Measurements from ENCODE around the gene ALAS1.

ALAS1 gene

DNA sequence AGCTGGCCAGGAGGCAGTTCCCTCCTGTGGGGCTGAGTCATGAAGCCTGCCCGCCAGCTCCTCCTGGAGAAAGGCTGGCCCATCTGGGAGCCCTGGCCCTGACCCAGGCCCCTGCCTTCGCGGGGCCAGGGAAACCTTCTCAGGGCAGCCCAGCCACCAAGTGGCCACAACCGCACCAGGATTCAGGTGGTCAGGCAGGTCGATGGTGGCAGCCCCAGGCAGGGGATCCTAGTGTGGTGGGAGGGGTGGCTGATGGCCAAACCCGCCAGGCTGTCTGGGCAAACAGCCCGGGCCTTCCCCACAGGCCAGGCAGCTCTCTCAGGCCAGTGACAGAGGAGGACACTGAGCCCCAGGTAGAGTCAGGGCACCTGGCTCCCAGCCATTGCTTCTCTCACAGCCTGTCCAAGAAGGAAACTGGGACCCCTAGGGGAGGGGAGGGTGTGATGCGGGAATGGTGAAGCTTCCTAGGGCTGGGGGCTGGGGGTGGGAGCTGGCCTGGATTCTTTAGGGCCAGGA is 39.8 kb downstream of the ALAS1 start:
- no peak for DNase-seq

DNA sequence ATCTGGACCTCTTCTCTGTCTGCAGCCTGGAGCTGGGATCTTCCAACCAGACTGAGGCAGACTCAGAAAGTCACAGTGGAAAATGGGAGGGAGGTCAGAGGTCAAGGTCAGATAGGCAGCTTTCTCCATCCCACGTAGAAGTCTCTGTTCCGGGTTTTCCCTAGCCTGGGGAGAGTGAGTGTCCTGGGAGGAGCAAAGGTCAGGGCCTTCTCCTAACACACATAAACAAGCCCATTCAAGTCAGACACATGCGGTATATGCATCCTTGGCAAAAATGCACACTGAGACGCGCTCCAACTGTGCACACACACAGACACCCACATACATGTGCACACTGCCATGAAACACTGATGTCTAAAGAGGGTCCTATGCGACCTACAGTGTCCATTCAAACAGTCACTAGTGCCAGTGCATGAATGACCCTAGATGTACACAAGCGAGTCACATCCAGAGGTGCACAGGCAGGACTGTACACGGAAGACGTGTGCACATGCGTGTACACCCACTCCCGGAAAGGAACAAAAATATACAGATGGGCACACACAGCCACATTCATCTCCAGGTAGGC is 40.3 kb downstream of the ALAS1 start:
- DNase-seq: no peak

DNA sequence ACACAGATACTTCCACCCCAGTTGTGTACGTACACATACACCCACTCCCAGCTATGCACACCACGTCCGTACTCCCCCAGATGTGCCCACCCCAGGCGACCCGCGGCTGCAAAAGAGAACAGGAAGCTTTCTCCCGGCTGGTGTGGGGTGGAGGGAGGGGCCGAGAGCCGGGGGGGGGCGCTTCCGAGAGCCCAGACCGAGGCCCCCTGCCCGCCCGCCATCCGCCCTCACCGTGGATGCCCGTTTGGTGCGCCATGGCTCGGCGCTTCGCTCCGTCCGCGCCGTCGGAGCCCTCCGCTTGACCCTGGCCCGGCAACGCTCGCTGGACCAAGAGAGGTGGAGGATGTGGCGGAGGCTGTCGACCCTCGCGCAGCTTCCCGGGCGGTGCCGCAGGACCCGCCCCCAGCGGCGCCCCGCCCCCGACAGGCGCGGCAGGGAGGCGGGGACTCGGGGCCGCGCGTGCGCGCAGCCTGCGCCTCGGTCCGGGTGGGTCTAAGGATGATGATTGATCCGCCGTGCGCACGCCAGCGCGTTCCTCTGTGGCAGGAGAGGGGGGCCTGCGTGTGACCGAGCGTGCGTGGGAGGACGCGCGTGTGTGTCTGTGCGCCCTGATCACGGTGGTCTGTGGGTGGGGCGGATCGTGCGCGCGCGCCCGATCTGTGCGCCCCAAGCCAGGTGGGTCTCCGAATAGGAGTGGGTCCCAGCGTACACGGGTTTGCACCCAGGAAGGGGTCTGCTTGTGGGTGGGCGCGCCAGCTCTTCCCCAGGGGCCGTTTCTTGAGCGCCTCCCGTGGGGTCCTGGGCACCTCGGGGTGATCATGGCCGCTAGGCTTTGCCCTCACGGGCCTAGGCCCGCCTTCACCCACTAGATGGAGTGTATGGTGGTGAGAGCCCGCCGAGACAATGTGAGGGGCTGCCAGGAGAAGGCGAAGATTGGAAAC is 41.1 kb downstream of the ALAS1 start, which contains the start of gene TWF2:
Gene TWF2 (minus strand): TSS at position 398 of the 941 bp plus-strand sequence. CDS start 142 bp downstream, at position 256.
- DNase-seq: peak; percentile 42

- DNase-seq: no peak
Measured at GRCh38 chr3:52240059-52240885, 42.3 kb downstream of the ALAS1 start.

GRCh38 chr3:52240886-52241370 is 43.0 kb downstream of the ALAS1 start:
- no peak for DNase-seq

GRCh38 chr3:52242039-52242438 is 44.1 kb downstream of the ALAS1 start:
- no peak for DNase-seq

- no peak for DNase-seq
Measured at GRCh38 chr3:52243791-52244628, 46.0 kb downstream of the ALAS1 start.

GRCh38 chr3:52245322-52246263 is 47.6 kb downstream of the ALAS1 start, which contains the start of gene PPM1M:
Gene PPM1M, plus strand, starts transcription at chr3:52245759. Its CDS starts 66 bp downstream, at chr3:52245825.
- DNase-seq: no peak

- DNase-seq: no peak
Measured at GRCh38 chr3:52246264-52246620, 48.3 kb downstream of the ALAS1 start.

GRCh38 chr3:52246728-52247408 is 48.9 kb downstream of the ALAS1 start:
- no peak for DNase-seq

GRCh38 chr3:52247409-52248164 is 49.6 kb downstream of the ALAS1 start:
- DNase-seq: no peak

DNA sequence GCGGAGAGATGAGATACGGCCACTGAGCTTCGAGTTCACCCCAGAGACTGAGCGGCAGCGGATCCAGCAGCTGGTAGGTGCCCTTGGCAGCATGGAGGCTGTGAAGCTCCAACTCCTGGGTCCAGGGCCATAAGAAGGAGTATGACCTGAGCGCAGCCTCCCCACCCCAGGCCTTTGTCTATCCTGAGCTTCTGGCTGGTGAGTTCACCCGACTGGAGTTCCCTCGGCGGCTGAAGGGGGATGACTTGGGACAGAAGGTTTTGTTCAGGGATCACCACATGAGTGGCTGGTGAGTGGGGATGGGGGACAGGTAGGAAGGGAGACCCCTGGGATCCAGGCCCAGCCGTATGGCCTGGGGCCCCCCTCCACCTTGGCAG is 50.2 kb downstream of the ALAS1 start:
- DNase-seq: no peak

DNA sequence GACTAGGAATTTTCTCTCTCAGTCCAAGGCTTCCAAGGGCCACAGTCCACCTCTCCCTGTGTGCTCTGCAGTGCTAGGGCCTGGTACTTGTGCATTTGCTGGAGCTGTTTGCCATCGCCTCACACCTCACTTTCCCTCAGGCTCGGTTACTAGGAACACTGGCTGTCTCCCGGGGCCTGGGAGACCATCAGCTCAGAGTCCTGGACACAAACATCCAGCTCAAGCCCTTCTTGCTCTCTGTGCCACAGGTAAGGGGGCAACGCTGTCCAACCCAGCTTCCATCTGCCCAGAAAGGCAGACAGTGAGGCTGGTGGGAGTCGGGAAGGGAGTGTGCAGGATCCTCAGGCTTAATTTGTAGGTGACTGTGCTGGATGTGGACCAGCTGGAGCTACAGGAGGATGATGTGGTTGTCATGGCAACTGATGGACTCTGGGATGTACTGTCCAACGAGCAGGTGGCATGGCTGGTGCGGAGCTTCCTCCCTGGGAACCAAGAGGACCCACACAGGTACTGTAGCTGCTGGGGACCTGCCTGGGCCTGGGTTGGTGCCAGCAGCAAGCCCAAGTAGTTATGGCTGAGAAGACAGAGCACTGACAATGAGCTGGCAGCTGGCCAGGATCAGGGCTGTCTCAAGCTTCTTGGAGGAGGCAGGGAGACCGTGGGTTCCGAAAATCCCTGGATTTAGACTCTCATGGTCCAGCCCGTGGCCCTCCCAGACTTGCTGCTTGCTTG is 51.0 kb downstream of the ALAS1 start:
- no peak for DNase-seq

DNA sequence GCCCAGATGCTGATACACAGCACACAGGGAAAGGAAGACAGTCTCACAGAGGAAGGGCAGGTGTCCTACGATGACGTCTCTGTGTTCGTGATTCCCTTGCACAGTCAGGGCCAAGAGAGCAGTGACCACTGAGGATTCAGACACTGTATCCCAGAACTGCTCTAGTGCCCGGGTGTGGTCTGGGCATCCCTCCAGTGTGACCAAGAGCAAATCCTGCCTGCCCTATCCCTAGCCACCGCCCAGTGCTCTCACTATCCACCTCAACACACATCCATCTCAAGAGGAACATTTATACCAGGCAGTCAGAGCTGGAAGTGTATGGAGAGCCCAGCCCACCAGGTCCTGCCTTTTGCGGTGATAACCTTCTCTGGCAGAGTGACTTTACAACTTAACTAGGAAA is 51.7 kb downstream of the ALAS1 start:
- no peak for DNase-seq

GRCh38 chr3:52250122-52250521 is 52.2 kb downstream of the ALAS1 start:
- no peak for DNase-seq

DNA sequence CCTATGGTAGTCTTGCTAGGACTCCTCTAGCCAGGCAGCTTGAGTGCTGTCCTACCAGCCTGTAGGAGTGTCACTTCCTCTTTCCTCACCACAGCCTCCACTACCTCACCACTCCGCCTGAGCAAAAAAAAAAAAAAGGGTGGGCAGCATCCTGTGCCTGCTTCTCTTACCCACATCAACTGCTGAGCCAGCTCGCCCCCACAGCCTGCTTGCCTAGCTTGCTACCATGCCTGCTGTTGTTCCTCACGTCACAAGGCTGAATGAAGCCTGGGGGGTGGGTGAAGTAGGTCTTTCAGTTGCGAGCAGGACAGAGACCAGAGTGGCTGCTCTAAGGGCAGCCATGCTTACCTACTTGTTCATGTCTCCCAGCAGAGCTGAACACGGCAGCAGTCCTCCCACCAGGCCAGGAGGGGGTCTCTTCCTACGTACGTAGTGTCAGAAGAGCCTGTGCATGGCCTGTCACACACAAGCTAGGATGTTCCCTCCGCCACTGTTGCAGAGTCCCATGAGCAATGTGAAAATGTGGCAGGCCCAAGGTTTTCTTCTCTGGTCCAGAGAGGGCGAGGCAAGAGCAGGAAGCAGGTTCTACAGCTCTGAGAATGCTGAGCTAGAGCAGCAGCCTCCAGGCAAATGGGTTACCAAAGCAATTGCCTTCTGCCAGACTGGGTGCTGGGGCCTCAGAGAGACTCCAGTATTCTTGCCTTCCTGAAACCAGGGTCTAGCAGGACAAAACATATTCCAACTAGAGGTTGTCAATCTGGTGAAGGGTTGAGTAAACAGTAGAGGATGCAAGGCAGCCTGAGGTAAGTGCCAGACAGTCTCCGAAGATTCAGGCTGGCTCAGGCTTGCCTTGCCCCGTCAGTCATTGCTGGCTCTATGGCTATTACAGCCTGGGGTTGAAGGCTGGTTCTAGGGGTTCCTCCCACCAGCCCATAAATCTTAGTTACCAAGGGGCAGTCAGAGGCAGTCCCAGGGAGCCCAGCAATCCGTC is 55.6 kb downstream of the ALAS1 start:
- DNase-seq: no peak

GRCh38 chr3:52254608-52255007 is 56.6 kb downstream of the ALAS1 start:
- no peak for DNase-seq
